Thyroid gland (tissue), 4 donors: ENCODE measurements around the gene MCM3AP. TPM values are rescaled to one million over a fixed set of nuclear protein-coding genes. Genes with fewer than 3 reads are reported as not detected.

ENCODE experiments used
- DNase-seq, 2 donors: peaks; one replicate each; pipeline ENCODE4 v3.0.0-alpha.2; 2019
- H3K27ac ChIP-seq, 3 donors: fragments of 200-600 bp; sonication (generic); 1 replicate in 2 of 3; 2 replicates in 1 of 3; pipeline ENCODE4 v1.5.1; 2016 to 2019; ENCODE audit warnings: mild to moderate bottlenecking in 1 of 3, moderate library complexity in 1 of 3
- H3K27me3 ChIP-seq: fragments of 200-600 bp; sonication (generic); one replicate; pipeline ENCODE4 v1.5.1; 2019
- H3K36me3 ChIP-seq, 2 donors: fragments of 200-600 bp; sonication (generic); one replicate each; pipeline ENCODE4 v1.5.1; 2016 to 2019
- H3K4me1 ChIP-seq, 2 donors: fragments of 200-600 bp; sonication (generic); one replicate each; pipeline ENCODE4 v1.5.1; 2017 to 2019
- H3K4me3 ChIP-seq, 3 donors: fragments of 200-600 bp; sonication (generic); replicated peaks in 1 of 3; 1 replicate in 2 of 3; 2 replicates in 1 of 3; pipeline ENCODE4 v1.5.1; 2016; ENCODE audit warnings: mild to moderate bottlenecking in 1 of 3
- H3K9me3 ChIP-seq: fragments of 200-600 bp; sonication (generic); one replicate; pipeline ENCODE4 v1.5.1; 2017
- POLR2A ChIP-seq, 2 donors: fragments of 450-650 bp; IDR thresholded peaks; one replicate each; pipeline ENCODE4 v1.6.1; 2017; ENCODE audit warnings: antibody characterized with exemption in 2 of 2, mild to moderate bottlenecking in 2 of 2, moderate library complexity in 1 of 2
- WGBS, 2 donors: methylation state at CpG; one replicate each; pipeline ENCODE4 v1.1.5; 2017; 5-methylcytosine and 5-hydroxymethylcytosine counted together
- intact Hi-C: fragments of 100-400 bp; cut with DNase I; formaldehyde crosslinking; loops from one replicate; pipeline ENCODE4 v1.15.1; 2023
- total RNA-seq, 4 donors: library from RNA; depleted of rRNA; stranded (reverse); fragments of >200 nt; gene quantifications; one replicate each; pipeline ENCODE4 v1.2.3, GENCODE V29; 2016
- TF ChIP-seq, protein P1 (sequence below), 6 experiments: fragments of 200-600 bp in 3 of 6; fragments of 450-650 bp in 3 of 6; sonication (generic) in 3 of 6; IDR thresholded peaks; one replicate each; pipeline ENCODE4 v1.5.1; 2016 to 2019; ENCODE audit warnings: antibody characterized with exemption in 6 of 6, mild to moderate bottlenecking in 2 of 6, inconsistent platforms in 1 of 6, moderate library complexity in 1 of 6

MCM3AP gene
- total RNA-seq, 4 donors from 2014 or later, result 65.7 to 116 (median 81.0) TPM

DNA sequence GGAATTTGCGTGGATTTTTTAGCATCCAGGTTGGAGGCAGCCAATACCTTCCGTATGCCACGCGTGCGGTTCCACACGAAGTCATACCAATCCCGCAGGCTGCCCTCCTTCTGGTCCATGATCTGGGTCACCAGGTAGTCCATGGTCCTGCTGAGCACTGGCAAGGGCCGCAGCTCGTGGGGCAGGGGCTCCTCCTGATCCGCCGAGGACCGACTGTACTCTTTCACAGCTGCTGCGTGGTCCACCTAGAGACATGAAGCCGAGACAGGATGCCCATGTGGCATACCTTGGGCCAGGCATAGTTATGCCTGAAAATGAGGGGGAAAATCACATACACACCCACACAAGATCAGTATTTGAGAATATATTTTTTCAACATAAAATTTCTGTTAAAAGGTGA is 12.1 kb downstream of the MCM3AP start:
- TF ChIP-seq POLR2A (IDR thresholded peaks at IDR 0.05), result no peak
- TF ChIP-seq, protein P1, sequence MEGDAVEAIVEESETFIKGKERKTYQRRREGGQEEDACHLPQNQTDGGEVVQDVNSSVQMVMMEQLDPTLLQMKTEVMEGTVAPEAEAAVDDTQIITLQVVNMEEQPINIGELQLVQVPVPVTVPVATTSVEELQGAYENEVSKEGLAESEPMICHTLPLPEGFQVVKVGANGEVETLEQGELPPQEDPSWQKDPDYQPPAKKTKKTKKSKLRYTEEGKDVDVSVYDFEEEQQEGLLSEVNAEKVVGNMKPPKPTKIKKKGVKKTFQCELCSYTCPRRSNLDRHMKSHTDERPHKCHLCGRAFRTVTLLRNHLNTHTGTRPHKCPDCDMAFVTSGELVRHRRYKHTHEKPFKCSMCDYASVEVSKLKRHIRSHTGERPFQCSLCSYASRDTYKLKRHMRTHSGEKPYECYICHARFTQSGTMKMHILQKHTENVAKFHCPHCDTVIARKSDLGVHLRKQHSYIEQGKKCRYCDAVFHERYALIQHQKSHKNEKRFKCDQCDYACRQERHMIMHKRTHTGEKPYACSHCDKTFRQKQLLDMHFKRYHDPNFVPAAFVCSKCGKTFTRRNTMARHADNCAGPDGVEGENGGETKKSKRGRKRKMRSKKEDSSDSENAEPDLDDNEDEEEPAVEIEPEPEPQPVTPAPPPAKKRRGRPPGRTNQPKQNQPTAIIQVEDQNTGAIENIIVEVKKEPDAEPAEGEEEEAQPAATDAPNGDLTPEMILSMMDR (IDR thresholded peaks at IDR 0.05), result no peak
- H3K4me3 ChIP-seq, result no peak overlapping the region
- 97% methylated on average over 14 of the region's 14 CpGs for WGBS, 2 donors

DNA sequence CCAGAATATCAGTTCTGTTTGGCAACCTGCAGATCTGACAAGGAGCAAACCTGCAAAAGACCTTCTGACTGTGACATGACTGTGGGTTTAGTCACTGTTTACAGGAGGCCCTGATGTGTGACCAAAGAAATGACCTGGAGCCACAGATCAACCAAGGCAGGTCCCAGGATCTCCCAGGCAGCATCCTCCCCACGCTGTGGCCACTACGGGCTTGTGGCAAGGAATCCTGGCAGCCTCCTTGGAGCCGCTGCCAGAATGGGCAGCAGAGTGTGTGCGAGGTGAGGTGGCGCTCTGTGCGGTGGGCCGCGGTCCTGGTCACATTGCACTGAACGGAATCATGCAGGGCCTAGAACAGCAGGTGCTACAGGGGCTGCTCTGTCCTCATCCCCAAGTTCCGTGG is 15.9 kb downstream of the MCM3AP start:
- H3K4me3 ChIP-seq, result no peak overlapping the region
- H3K27ac ChIP-seq, result no peak overlapping the region
- no peak for TF ChIP-seq POLR2A (IDR thresholded peaks at IDR 0.05)
- TF ChIP-seq, protein P1 (IDR thresholded peaks at IDR 0.05), result no peak
- DNase-seq, result no peak
- no peaks in the 10 kb centered on the region for H3K27me3 ChIP-seq
- no peaks in the 10 kb centered on the region for H3K4me1 ChIP-seq
- intact Hi-C loops, result no loop called here
- peaks cover 85 to 90% of the 10 kb centered on the region in 2 donors for H3K36me3 ChIP-seq
- WGBS, 2 donors, result 90 to 98% methylated on average over 9 to 10 of the region's 10 CpGs
- no peaks in the 10 kb centered on the region for H3K9me3 ChIP-seq

More for the DNA sequence above, 12.1 kb downstream of the MCM3AP start:
- Histone ChIP-seq H3K27me3 (no peaks in the 10 kb centered on the region), H3K36me3 (peaks cover 78 to 89% of the 10 kb centered on the region in 2 donors), H3K27ac (no peak overlapping the region), H3K4me1 (no peaks in the 10 kb centered on the region), H3K9me3 (no peaks in the 10 kb centered on the region)
- DNase-seq, result no peak
- intact Hi-C loops, result no loop called here

GRCh38 chr21:46268371-46268770 is 17.0 kb downstream of the MCM3AP start:
- H3K36me3 ChIP-seq, result peaks cover 82 to 87% of the 10 kb centered on the region in 2 donors
- no peak for DNase-seq
- H3K4me3 ChIP-seq, result no peak overlapping the region
- H3K4me1 ChIP-seq, result no peaks in the 10 kb centered on the region
- no peak for TF ChIP-seq POLR2A (IDR thresholded peaks at IDR 0.05)
- TF ChIP-seq, protein P1 (IDR thresholded peaks at IDR 0.05), result no peak
- no peaks in the 10 kb centered on the region for H3K27me3 ChIP-seq
- H3K27ac ChIP-seq, result no peak overlapping the region
- intact Hi-C loops, result no loop called here
- WGBS, 2 donors, result 96 to 97% methylated on average over 13 of the region's 13 CpGs
- H3K9me3 ChIP-seq, result no peaks in the 10 kb centered on the region

- peaks cover 68 to 78% of the 10 kb centered on the region in 2 donors for H3K36me3 ChIP-seq
- TF ChIP-seq POLR2A (IDR thresholded peaks at IDR 0.05), result no peak
- TF ChIP-seq, protein P1 (IDR thresholded peaks at IDR 0.05), result no peak
- intact Hi-C loops, result no loop called here
These were observed 18.5 kb downstream of the MCM3AP start for GRCh38 chr21:46266946-46267345.

DNA sequence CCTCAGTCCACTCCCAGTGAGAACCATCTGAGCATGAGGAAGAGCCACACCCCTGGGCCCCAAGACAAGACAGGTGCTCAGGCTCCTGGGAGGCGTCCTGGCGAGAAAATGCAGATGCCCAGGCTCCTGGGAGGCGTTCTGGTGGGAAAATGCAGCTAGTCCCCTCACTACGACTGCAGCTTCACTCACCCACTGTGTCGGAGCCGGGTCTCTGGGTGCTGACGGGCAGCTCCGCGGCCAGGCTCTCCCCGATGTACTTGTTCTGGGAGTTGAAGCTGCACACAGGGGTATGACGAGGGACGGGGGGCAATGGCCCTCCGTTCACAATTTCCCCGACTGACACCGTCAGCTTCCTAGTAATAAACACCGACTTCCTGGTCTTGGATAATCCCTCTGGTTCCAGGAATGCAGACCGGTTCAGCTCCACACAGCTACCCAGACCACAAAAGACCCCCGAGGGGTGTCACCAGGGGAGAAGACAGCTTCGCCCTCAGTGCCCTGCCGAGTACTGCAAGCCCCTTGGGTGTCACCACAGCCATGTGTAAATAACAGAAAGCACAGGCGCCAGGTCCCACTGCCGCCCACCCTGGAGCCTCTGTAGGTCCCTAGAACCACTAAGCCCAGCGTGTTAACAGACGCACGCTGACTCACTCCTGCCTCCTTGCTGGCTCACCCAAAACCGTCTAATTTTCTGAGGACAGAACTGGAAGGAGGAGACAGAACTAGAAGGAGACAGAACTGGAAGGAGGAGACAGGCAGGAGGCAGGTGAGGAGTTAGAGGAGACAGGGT is 19.5 kb downstream of the MCM3AP start:
- DNase-seq, result no peak
- H3K4me1 ChIP-seq, result no peaks in the 10 kb centered on the region
- intact Hi-C loops, result no loop called here
- no peaks in the 10 kb centered on the region for H3K9me3 ChIP-seq
- 82 to 89% methylated on average over 16 to 26 of the region's 26 CpGs for WGBS, 2 donors
- H3K27ac ChIP-seq, result no peak overlapping the region
- H3K36me3 ChIP-seq, result peaks cover 69 to 80% of the 10 kb centered on the region in 2 donors
- no peaks in the 10 kb centered on the region for H3K27me3 ChIP-seq
- H3K4me3 ChIP-seq, result no peak overlapping the region
- TF ChIP-seq, protein P1 (IDR thresholded peaks at IDR 0.05), result no peak
- no peak for TF ChIP-seq POLR2A (IDR thresholded peaks at IDR 0.05)

More at GRCh38 chr21:46266946-46267345, 18.5 kb downstream of the MCM3AP start:
- DNase-seq, result no peak
- 91 to 95% methylated on average over 18 to 19 of the region's 19 CpGs for WGBS, 2 donors
- H3K4me3 ChIP-seq, result no peak overlapping the region
- H3K27ac ChIP-seq, result no peak overlapping the region
- H3K27me3 ChIP-seq, result no peaks in the 10 kb centered on the region
- H3K4me1 ChIP-seq, result no peaks in the 10 kb centered on the region
- no peaks in the 10 kb centered on the region for H3K9me3 ChIP-seq
